PFSK-1 (cell line): Measurements from ENCODE around the gene LCOR.

Experiments
- POLR2AphosphoS5 ChIP-seq: IDR thresholded peaks from 2 replicates; pipeline ENCODE4 v1.6.1; 2012; ENCODE audit warnings: low read depth, mild to moderate bottlenecking, control low read depth, low read length, moderate library complexity
- REST ChIP-seq, 2 experiments: IDR thresholded peaks; 2 replicates each; pipeline versions ENCODE4 v1.6.1 to v1.8.0; 2011 to 2012; ENCODE audit warnings: low read depth in 2 of 2, low read length in 2 of 2, control low read depth in 1 of 2, inconsistent platforms in 1 of 2, mild to moderate bottlenecking in 1 of 2, moderate library complexity in 1 of 2; ENCODE audit not compliant: insufficient read depth in 1 of 2
- TAF1 ChIP-seq: IDR thresholded peaks from 2 replicates; pipeline ENCODE4 v1.6.1; 2012; ENCODE audit warnings: low read length, control low read depth, borderline replicate concordance; ENCODE audit not compliant: insufficient read depth

- TF ChIP-seq REST (IDR thresholded peaks at IDR 0.05; ENCODE audit: insufficient read depth in 1 of 2, low read depth in 2 of 2, low read length in 2 of 2) (no peak), POLR2AphosphoS5 (no peak), TAF1 (no peak)
Measured at GRCh38 chr10:96986200-96986856, 154.2 kb downstream of the LCOR start.
